Activated CD8-positive, alpha-beta memory T cell treated with anti-CD3 and anti-CD28 coated beads, Interleukin-2, amount 50 U/mL, for 48 hours (primary cell): ENCODE measurements around the gene VENTX.
A peak's percentile ranks its signal among the peaks of the same experiment; 100 is the strongest.

ENCODE experiments used
- DNase-seq: peaks from one replicate; pipeline ENCODE4 v3.0.0-alpha.2; 2020

The VENTX gene

GRCh38 chr10:133274751-133275683, 37.4 kb downstream of the VENTX start:
- DNase-seq = peak; percentile 87

GRCh38 chr10:133275684-133276092, 38.0 kb downstream of the VENTX start:
- no peak for DNase-seq

- DNase-seq = no peak
Observed at GRCh38 chr10:133276100-133276434, 38.4 kb downstream of the VENTX start.

GRCh38 chr10:133276435-133277201, 39.0 kb downstream of the VENTX start, which contains the start of gene ADAM8:
Gene ADAM8 (minus strand): TSS chr10:133276868. CDS start chr10:133276817, 51 bp downstream.
- peak; percentile 87 for DNase-seq

DNA sequence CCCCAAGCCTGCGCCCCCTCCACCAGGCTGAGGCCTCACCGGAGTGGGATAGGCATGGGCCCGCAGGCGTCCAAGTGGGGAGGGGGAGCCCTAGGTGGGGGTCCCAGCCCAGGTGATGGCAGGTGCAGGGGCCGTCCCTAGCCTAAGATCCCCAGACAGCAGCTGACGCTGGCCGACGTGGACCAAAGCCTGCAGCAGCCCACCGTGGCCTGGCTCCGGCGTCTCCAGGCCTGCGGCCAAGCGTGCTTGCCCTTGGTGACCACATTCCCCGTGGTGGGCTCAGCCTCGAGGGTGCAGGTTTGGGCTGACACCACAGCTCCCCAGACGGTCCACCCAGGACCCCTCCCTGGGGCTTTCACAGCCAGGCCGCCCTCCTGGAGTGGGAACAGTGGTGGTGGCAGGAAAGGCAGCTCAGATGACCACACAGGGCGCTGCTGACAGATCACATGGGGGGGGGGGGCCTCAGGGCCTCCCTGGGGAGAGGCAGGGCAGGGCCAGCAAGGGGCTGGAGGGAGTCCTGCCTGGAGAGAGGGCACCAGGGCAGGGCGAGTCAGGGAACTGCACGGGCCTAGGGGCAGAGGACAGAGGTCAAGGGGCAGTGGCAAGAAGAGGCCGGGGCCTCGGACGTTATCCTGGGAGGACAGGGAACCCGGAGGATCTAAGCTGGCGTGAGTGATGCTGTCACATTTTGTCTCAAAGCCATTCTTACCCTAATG, 39.8 kb downstream of the VENTX start:
- no peak for DNase-seq

DNA sequence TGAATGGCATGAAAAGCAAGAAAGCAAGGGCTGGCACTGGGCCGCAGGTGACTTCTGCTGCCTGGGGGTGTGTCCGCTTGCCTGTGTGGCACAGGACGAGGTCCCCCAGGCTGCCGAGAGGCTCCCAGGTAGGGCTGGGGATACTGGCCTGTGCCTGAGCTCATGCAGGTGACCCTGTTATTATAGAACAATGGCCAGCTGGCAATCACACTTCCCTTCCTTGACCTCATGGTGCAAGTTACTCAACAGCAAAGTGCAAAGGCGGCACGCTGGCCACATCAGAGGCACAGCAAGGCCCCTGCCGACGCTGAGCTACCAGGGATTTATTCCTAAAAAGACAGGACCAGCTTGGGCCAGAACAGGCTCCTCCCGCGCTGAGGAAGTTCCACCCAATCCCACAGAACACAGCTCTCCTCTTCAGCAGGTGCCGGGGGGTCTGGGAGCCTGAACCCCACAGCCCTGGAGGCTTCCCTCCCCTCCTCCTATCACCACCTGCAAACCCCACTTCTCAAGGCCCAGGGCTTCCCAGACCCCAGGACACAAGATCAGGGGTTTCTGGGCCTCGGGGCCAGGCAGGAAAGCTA, 40.4 kb downstream of the VENTX start:
- DNase-seq = no peak

DNA sequence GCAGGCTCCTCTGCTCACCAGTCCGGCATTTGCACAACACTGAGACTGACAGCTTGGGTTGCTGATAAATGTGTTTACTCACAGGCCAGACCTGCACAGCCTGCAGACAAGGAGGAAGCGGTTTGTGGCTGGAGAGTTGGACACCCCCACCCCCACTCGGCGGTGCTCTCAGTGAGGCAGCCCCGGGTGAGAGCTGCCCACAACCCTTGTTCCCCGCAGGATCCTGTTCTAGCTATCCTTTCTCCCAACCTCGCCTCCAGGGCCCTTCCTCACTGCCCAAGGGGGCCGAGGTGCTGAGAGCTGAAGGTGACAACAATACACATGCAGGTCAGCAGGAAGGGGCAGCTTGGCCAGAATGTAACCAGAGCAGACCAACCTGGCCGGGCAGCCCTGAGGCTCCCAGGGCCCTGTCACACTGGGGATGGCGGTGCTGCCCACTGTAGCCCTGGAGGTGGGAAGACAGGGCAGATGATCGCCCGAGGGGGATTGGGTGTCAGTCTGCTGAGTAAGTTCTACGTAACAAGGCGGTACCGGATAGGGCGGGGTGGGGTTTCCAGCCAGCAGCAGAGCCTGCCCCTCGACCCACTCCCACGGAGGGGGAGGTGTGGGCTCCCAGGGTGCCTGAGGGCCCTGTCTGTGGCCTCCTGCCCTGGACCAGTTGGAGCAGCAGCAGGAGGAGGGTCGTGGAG, 41.1 kb downstream of the VENTX start:
- DNase-seq = no peak

- no peak for DNase-seq
Observed at GRCh38 chr10:133279326-133280226, 41.9 kb downstream of the VENTX start.

GRCh38 chr10:133280391-133281059, 42.9 kb downstream of the VENTX start:
- DNase-seq = no peak

GRCh38 chr10:133281084-133281483, 43.4 kb downstream of the VENTX start:
- DNase-seq = no peak

- DNase-seq = no peak
Observed at GRCh38 chr10:133281628-133282372, 44.1 kb downstream of the VENTX start.

- DNase-seq = no peak
Observed at GRCh38 chr10:133282846-133283390, 45.3 kb downstream of the VENTX start.

DNA sequence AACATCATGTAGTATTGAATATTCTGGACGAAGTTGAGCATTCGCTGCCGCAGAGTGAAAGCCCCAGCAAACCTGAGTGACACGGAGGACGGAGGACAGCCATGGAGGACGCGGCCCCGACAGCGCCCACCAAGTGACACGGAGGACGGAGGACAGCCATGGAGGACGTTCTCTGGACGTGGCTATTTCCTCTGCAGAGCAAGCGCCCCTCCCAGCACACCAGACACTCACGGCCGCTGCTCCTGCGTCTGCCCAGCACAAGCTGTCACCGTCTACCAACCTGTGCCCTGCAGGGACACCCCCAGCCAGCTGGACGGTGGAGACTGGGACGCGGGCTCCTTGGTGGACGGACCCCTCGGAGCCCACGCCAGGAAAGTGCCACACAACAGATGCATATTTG, 46.3 kb downstream of the VENTX start:
- DNase-seq = no peak

DNA sequence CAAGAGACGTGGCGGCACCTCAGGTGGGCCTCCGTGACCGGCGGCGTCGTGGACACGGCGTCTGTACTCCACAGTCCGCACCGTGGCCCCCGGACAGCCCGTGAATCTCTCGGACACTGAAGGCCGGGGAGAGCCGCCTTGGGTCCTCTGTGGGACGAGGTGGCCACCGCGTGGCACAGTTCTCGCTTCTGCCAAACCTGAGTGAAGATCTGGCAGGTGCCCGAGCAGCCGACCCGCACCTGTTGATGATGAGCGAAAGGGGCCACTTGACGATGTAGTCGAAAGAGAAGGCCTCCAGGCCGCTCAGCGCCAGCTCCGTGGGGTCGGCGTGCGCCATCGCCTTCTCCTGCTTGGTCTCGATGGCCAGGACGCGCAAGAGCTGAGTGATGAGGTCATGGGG, 47.6 kb downstream of the VENTX start:
- no peak for DNase-seq

DNA sequence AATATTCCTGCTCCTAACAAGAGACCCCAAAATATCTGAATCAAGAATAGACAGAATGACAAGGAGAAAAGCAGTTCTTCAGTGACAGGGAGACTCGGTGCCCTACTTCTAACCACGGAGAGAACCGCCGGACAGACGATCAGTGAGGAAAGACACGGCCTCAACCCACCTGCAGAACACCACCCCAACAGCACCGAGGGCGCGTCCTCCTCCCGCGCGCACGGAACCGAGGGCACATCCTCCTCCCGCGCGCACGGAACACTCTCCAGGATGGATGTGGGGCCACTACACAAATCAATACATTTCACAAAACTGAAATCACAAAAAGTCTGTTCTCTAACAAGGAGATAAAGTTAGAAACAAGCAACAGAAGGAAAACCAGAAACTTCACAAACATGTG, 48.7 kb downstream of the VENTX start:
- DNase-seq = no peak

- DNase-seq = no peak
Observed at GRCh38 chr10:133287832-133288500, 50.3 kb downstream of the VENTX start.

- no peak for DNase-seq
Observed at GRCh38 chr10:133289761-133290160, 52.1 kb downstream of the VENTX start.
